ENCODE results near the gene GPC3. TPM values are rescaled to one million over a fixed set of nuclear protein-coding genes. Genes with fewer than 3 reads are reported as not detected.

GPC3 gene
- total RNA-seq, 4 donors from 2014 or later: 8.4 to 28.2 (median 20.4) TPM

- H3K4me3 ChIP-seq (replicated peaks in 1 of 3): no peak overlapping the region
- H3K4me1 ChIP-seq: no peaks in the 10 kb centered on the region
- no peak for DNase-seq
- intact Hi-C loops (cut with DNase I): no loop called here
- no peak overlapping the region for H3K27ac ChIP-seq
- H3K9me3 ChIP-seq: no peaks in the 10 kb centered on the region
- no peak for TF ChIP-seq POLR2A (IDR thresholded peaks at IDR 0.05)
- TF ChIP-seq, protein P1, sequence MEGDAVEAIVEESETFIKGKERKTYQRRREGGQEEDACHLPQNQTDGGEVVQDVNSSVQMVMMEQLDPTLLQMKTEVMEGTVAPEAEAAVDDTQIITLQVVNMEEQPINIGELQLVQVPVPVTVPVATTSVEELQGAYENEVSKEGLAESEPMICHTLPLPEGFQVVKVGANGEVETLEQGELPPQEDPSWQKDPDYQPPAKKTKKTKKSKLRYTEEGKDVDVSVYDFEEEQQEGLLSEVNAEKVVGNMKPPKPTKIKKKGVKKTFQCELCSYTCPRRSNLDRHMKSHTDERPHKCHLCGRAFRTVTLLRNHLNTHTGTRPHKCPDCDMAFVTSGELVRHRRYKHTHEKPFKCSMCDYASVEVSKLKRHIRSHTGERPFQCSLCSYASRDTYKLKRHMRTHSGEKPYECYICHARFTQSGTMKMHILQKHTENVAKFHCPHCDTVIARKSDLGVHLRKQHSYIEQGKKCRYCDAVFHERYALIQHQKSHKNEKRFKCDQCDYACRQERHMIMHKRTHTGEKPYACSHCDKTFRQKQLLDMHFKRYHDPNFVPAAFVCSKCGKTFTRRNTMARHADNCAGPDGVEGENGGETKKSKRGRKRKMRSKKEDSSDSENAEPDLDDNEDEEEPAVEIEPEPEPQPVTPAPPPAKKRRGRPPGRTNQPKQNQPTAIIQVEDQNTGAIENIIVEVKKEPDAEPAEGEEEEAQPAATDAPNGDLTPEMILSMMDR (IDR thresholded peaks at IDR 0.05): no peak
- no peaks in the 10 kb centered on the region for H3K36me3 ChIP-seq
- no peaks in the 10 kb centered on the region for H3K27me3 ChIP-seq
Measured at GRCh38 chrX:133561251-133561650, 424.1 kb downstream of the GPC3 start.

GRCh38 chrX:133559909-133560308 is 425.5 kb downstream of the GPC3 start:
- no peak for DNase-seq
- H3K9me3 ChIP-seq: no peaks in the 10 kb centered on the region
- no peak overlapping the region for H3K4me3 ChIP-seq (replicated peaks in 1 of 3)
- no peaks in the 10 kb centered on the region for H3K27me3 ChIP-seq
- TF ChIP-seq, protein P1 (IDR thresholded peaks at IDR 0.05): no peak
- no peak for TF ChIP-seq POLR2A (IDR thresholded peaks at IDR 0.05)
- WGBS, 2 donors: 90 to 96% methylated on average over 6 to 7 of the region's 7 CpGs
- intact Hi-C loops (cut with DNase I): no loop called here
- no peak overlapping the region for H3K27ac ChIP-seq
- no peaks in the 10 kb centered on the region for H3K36me3 ChIP-seq
- H3K4me1 ChIP-seq: no peaks in the 10 kb centered on the region

- Histone ChIP-seq H3K9me3 (no peaks in the 10 kb centered on the region), H3K4me3 (replicated peaks in 1 of 3) (no peak overlapping the region), H3K27me3 (no peaks in the 10 kb centered on the region), H3K4me1 (no peaks in the 10 kb centered on the region), H3K27ac (no peak overlapping the region), H3K36me3 (no peaks in the 10 kb centered on the region)
- TF ChIP-seq, protein P1 (IDR thresholded peaks at IDR 0.05): no peak
- no peak for TF ChIP-seq POLR2A (IDR thresholded peaks at IDR 0.05)
- intact Hi-C loops (cut with DNase I): no loop called here
- no peak for DNase-seq
- WGBS, 2 donors: 73 to 87% methylated on average over 2 of the region's 2 CpGs
Measured at GRCh38 chrX:133555782-133556458, 429.5 kb downstream of the GPC3 start.

DNA sequence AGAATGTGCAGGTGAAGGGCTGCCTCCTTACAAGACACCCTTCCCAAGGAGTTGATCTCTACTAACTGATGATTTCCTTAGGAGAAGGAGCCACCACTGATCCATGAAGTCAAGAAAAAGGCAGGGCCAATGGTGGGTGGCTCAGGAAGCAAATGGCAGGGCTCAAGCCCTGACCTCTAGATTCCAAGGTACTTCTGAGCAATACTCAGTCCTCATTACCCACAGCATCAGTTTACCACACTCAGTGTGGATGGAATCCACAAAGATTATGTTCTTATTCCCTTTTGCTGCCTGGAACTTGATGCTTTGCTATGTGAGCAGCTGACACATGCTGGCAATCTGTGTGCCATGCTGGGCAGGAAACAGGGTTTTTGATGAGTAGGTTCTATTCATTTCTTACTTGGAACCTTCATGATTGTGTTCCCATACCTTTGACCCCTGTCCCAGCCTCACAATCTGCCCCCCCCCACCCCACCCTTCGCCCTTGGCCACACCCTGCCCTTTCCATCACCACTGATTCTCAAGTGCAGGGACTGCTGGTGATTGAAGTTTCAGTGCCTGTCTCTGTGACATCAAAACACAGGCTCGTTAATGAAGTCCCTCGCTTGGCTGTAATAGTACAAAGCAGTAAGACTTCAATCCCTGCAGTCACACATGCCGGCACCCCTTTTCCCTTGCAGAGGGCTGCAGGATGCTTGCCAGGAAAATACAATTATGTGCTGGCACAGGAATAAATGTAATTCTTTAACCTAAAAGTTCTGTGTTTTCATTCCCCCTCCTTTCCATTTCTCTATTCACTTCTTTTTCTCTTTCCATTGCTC is 434.5 kb downstream of the GPC3 start:
- WGBS, 2 donors: 59 to 67% methylated on average over 4 of the region's 4 CpGs
- Histone ChIP-seq H3K27ac (no peak overlapping the region), H3K27me3 (no peaks in the 10 kb centered on the region), H3K4me1 (no peaks in the 10 kb centered on the region), H3K9me3 (no peaks in the 10 kb centered on the region), H3K36me3 (no peaks in the 10 kb centered on the region), H3K4me3 (replicated peaks in 1 of 3) (no peak overlapping the region)
- no peak for DNase-seq
- intact Hi-C loops (cut with DNase I): no loop called here
- TF ChIP-seq, protein P1 (IDR thresholded peaks at IDR 0.05): no peak
- no peak for TF ChIP-seq POLR2A (IDR thresholded peaks at IDR 0.05)

DNA sequence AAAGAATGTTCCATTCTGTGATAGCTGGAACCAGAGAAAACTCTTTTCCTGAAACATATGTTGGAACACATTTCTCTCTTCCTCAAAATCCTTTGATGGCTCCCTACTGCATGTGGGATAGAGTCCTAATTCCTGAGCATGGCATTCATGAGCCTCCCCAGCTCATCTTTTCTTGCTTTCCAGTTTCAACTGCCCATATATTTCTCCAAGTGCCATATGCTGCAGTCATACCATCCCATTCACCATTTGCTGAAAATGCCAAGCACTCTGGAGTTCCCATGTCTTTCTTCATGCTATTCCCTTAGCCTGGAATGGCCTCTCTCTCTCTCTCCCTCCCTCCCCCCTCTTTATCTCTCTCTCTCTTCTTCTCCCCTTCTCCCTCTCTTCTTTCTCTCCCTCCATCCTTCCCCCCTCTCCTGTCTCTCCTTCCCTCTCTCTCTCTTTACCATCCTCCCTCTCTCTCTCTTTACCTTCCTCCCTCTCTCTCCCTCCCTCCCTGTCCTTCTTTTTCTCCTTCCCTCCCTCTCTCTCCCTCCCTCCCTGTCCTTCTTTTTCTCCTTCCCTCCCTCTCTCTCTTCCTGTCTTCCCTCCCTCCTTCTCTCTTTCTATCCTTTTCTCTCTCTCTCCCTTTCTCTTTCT is 436.0 kb downstream of the GPC3 start:
- Histone ChIP-seq H3K4me1 (no peaks in the 10 kb centered on the region), H3K4me3 (replicated peaks in 1 of 3) (no peak overlapping the region), H3K27me3 (no peaks in the 10 kb centered on the region), H3K27ac (no peak overlapping the region), H3K9me3 (no peaks in the 10 kb centered on the region), H3K36me3 (no peaks in the 10 kb centered on the region)
- no peak for TF ChIP-seq POLR2A (IDR thresholded peaks at IDR 0.05)
- TF ChIP-seq, protein P1 (IDR thresholded peaks at IDR 0.05): no peak
- intact Hi-C loops (cut with DNase I): no loop called here
- DNase-seq: no peak

All from thyroid gland (tissue), 4 donors.